ENCODE measurements around the gene MICU1. TPM values are rescaled to one million over a fixed set of nuclear protein-coding genes. Genes with fewer than 3 reads are reported as not detected.
A peak's percentile ranks its signal among the peaks of the same experiment; 100 is the strongest.
"Not testable (repeated sequence)": the region's sequence is repeated elsewhere in the genome, so short reads cannot be mapped to it uniquely, and the experiment has no call there.

Gene MICU1
- polyA plus RNA-seq (2014; cell fraction: cytosol; rRNA removed): 72.0 and 73.3 TPM in 2 replicates
- 18.2 and 23.8 TPM in 2 replicates for polyA plus RNA-seq (2014; cell fraction: nucleus; rRNA removed)

DNA sequence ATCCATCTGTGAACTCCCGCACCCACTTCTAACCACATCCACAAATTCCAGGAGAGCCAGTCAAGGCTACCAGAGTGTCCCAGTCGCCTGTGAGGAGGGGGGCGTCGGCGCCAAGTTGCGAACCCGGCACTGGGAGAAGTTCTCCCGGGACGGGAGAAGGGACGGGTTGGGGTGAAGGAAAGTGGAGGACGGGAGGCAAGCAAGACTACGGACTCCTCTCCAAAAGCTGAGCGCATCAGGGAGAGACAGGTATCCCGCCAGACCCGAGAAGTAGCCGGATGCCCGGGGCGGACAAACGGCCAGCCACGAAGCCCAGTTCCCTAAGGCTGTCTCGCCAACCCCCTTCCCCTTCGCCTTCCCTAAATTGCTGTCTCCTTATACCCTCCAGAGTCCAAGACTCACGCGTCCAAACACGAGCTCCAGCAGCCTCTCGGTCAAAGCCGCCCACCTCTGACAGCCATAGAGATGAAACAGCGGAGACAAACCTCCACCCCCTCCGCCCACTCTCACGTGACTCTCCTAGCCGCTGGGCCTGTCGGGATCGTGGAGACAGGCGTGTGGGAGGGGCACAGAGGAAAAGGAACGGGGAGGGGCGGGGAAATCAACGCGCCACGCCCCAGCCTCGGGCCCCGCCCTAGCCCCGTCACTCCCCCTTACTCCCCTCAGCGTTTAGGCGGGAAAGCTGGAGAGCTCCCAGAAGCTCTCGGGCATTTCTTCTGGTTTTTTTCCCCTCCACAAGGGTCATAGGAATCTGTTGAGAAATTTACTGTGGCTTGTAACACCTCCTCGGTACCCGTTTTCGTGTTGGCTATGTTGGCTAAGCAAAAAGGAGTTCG is at the start of gene MICU1:
MICU1 (minus strand) TSS at position 472 of the 836 bp plus-strand sequence. CDS start 59,286 bp downstream, outside the sequence.
- DNase-seq (ENCODE audit: low spot score): peak; percentile 95

DNA sequence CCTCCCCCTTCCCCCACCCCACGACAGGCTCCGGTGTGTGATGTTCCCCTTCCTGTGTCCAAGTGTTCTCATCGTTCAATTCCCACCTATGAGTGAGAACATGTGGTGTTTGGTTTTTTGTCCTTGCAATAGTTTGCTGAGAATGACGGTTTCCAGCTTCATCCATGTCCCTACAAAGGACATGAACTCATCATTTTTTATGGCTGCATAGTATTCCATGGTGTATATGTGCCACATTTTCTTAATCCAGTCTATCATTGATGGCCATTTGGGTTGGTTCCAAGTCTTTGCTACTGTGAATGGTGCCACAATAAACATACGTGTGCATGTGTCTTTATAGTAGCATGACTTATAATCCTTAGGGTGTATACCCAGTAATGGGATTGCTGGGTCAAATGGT is 48.3 kb upstream of the MICU1 start:
- DNase-seq (ENCODE audit: low spot score): not testable (repeated sequence)

DNA sequence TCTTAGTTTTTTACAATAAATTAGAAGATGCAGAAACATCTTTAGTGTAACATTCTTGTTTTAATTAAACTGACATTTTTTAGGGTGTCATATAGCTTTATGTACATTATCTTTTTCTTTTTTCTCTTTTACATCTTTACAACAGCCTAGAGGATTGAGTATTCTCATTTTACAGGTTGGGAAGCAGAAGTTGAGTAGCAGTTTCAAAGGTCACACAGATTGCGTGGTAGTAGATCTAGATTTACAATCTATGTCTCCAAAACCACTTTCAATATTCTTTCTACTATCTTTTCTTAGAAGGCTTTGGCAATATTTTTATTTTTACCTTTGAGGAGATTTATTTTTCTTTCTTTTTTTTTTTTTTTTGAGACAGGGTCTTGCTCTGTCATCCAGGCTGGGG is 47.4 kb upstream of the MICU1 start:
- DNase-seq (ENCODE audit: low spot score): no peak

DNA sequence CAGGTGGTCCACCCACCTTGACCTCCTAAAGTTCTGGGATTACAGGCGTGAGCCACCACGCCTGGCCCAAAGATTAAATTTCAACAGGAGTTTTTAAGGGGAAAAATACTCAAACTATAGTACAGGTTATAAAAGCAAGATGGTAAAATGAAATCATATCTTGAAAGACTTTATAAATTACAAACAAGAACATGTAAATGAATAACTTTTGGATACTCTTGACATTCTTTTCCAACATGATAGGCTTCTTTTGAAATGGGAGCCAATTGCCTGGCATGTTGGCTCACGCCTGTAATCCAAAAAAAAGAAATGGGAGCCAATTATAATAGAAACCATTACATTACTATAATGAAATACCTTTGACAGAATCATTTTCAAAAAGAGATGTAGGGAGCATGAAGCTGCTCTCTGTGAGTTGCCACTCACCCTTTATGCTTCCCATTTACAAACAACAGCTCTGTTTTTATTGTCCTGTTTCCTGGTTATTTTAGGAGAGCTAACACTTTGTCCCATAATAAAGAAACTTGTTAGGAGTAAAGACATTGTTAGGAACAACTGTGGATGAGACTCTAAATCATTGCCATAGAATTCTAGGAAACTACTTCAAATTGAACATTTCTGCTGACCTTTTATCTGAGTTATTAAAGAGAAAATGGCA is 41.5 kb upstream of the MICU1 start:
- no peak for DNase-seq (ENCODE audit: low spot score)

GRCh38 chr10:72665925-72666324 is 40.0 kb upstream of the MICU1 start:
- DNase-seq (ENCODE audit: low spot score): no peak

DNA sequence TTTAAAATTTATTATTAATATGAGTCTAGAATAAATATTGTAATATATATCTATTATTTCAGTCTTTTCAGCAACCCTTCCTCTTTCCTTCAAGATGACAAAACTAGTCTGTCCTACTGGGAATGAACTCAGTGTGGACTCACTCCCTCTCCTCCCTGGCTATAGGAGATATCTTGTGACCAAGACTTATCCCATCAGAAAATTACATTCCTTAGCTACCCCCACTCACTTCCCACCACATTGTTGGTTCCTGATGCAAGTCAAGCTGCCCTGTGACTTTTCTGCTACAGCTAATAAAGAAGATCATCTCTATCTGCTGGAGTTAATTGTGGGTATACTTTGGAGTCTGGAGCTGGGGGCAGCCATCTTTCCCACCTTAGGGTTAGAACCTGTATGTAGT is 38.1 kb upstream of the MICU1 start:
- DNase-seq (ENCODE audit: low spot score): no peak

- no peak for DNase-seq (ENCODE audit: low spot score)
Observed at GRCh38 chr10:72661431-72661830, 35.6 kb upstream of the MICU1 start.

GRCh38 chr10:72660220-72660619 is 34.3 kb upstream of the MICU1 start:
- DNase-seq (ENCODE audit: low spot score): no peak

DNA sequence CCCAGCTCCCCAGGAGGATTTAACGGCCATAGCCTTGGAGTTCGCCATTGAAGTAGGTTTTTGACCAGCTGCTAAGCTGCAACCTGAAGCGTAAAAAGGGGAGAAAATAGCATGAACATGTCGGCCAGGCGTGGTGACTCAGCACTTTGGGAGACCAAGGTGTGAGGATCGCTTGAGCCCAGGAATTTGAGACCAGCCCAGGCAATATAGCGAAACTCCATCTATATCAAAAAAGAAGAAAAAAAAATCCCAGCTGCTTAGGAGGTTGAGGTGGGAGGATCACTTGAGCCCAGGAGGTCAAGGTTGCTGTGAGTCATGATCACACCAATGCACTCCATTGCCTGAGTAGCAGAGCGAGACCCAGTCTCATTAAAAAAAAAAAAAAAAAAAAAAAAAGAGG is 33.8 kb upstream of the MICU1 start:
- DNase-seq (ENCODE audit: low spot score): no peak

DNA sequence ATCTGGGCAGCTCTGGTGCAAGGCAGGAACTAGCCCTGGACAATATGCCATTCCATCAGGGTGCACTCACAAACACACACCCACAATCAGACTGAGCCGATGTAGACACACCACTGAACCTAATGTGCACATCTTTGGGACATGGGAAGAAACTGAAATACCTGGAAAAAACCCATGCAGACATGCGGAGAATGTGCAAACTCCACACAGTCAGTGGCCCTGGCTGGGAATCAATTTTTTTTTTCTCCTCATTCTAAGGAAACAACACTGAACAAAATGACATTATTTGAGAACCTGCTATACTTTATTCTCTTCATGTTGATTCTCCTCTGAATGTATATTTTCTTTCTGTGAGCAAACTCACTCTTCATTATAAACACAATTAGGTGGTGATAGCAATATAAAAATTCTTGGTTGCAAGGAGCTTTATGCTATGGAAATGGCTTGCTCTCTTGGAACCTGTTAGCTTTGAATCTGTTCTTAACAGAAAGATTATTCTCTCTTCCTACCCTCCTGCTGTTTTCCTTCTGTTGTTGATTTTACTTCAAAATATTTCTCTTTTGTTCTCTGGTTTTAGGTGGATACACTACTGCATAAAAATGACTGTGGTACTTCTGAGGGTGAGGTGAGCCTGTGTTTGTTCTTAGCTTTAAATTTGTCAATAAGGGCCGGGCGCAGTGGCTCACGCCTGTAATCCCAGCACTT is 33.0 kb upstream of the MICU1 start:
- DNase-seq (ENCODE audit: low spot score): no peak

DNA sequence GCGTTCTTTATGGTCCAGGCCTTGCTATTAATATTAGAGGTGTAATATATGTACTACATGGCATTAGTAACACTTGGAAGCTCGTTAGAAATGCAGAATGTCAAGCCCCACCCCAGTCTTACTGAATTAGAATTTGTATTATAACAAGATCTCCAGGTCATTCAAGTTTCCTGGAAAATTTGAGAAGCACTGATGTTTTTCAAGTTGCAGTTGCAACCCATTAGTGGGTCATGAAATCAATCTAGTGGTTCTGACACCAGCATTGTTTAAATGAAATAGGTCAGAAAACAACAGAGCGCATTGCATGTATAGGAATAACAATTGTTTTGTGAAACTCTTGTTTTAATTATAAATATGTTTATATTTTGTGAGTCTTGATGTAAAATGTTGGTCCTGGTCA is 28.8 kb upstream of the MICU1 start:
- no peak for DNase-seq (ENCODE audit: low spot score)

- DNase-seq (ENCODE audit: low spot score): no peak
Observed at GRCh38 chr10:72653383-72654096, 27.7 kb upstream of the MICU1 start.

DNA sequence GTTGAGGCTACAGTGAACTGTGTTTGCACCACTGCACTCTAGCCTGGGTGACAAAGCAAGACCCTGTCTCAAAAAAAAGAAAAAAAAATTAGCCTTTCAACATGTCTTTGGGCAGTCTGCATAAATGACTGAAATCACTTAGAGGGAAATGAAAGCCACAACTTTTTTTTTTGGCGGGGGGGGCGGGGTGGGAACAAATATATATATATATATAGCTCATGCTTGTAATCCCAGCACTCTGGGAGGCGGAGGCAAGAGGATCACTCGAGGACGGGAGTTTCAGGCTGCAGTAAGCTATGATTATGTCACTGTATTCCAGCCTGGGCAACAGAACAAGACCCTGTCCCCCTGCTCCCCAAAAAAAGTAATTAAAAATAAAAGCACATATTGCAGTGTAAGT is 23.4 kb upstream of the MICU1 start:
- DNase-seq (ENCODE audit: low spot score): no peak

DNA sequence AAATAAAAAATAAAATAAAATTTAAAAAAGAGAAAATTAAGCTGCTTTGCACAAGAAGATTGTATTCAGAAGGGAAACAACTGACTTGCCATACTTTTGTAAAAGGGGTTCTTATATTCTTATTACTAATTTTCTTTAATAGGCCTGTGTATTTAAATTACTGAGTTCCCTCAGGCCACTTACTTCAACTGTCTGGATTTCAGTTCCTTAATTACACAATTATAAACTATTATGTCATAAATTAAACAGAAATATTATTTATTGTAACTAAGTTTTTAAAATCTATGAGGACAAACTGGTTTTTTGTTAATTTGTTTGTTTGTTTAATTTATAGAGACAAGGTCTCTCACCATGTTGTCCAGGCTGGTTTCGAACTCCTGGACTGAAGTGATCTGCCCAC is 22.4 kb upstream of the MICU1 start:
- DNase-seq (ENCODE audit: low spot score): no peak

DNA sequence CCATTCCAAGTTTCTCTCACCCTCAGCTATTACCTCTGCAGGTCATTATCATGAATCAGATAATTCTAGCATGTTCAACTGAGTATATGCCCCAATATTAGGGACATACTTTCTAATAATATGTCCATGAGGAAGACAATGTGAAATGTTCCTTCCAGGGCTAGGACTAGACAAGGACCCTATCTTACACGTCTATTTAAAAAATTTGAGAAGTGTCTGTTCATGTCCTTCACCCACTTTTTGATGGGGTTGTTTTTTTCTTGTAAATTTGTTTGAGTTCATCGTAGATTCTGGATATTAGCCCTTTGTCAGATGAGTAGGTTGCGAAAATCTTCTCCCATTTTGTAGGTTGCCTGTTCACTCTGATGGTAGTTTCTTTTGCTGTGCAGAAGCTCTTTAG is 21.1 kb upstream of the MICU1 start:
- not testable (repeated sequence) for DNase-seq (ENCODE audit: low spot score)

DNA sequence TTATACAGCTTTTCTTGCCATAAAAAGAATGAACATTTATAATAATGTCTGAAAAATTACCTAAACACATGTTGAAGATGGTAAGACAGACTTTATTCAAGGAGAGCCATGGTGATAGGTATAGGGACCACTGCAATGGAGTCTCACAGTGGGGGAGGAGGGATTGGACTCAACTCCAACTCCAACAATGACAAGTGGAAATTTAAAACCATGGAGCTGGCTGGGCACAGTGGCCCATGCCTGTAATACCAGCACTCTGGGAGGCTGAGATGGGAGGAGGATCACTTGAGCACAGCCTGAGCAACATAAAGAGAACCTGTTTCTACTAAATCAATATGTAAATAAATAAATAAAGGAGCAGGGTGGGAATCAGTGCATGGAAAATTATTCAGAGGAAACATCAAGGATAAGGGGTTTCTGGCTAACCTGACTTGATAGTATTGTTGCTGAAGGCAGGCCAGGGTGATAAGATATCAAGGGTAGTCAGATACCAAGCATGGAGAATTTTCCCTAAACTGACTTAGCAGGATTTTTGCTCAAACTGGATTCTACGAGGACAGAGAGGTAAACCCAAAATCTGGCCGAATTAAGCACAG is 19.5 kb upstream of the MICU1 start:
- DNase-seq (ENCODE audit: low spot score): no peak

DNA sequence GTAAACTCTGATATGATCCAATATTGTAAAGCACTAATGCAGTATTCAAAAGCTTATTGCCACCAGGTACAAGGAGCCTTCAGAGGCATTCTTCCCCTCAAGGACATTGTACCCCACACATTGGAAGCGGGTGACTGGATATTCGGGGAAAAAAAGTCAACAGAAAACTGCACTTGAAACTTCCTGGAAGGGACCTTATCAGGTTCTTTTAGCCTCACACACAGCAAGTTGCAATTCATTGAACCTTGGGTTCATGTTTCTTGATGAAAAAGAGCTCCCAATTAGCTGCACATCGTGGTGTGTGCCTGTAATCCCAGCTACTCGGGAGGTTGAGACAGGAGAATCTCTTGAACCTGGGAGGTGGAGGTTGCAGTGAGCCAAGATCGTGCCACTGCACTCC is 16.4 kb upstream of the MICU1 start:
- no peak for DNase-seq (ENCODE audit: low spot score)

- DNase-seq (ENCODE audit: low spot score): no peak
Observed at GRCh38 chr10:72639441-72639873, 13.6 kb upstream of the MICU1 start.

- DNase-seq (ENCODE audit: low spot score): no peak
Observed at GRCh38 chr10:72638586-72639440, 12.9 kb upstream of the MICU1 start.

DNA sequence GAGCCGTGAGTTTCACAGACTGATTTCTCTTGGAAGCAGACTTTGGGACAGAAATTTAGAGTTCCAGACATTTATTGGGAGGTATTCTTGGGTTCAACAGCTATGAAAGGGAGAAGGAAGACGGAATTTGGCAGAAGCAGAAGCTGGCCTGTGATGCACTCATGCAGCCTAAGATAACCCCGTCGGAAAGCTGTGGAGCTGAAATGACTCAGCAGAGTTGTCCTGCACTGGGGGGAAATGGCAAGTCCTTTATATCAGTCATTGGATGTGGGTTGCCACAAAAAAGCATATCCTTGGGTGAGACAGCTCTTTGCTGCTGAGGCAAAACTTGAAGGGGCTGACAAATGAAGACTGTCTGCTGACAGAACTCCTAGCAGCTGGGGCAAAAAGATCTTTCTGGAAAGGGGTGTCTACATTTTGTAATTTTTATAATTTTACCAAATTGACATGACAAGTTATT is 11.5 kb upstream of the MICU1 start:
- no peak for DNase-seq (ENCODE audit: low spot score)

Data from SK-N-DZ (cell line).